RWPE1 (cell line): ENCODE results near the gene NFIB.
A peak's percentile ranks its signal among the peaks of the same experiment; 100 is the strongest.

ENCODE experiments used
- CTCF ChIA-PET: fragments of 350-600 bp; sonication (Branson Sonifier 250); formaldehyde crosslinking; extraction: SDS; loops from one replicate; lab custom pipeline; 2021; lab: Yijun Ruan, JAX
- POLR2A ChIA-PET: fragments of 400-600 bp; formaldehyde crosslinking; extraction: SDS; loops from one replicate; lab custom pipeline; 2020; ENCODE audit warnings: antibody characterized with exemption; ENCODE audit not compliant: low non-redundant PET; lab: Yijun Ruan, JAX
- DNase-seq: peaks from one replicate; pipeline ENCODE4 v3.0.0; 2012; ENCODE audit warnings: low spot score
- H3K27ac ChIP-seq: fragments of 450-650 bp; 2 replicates; pipeline ENCODE4 v1.5.1; 2017
- CTCF ChIP-seq: fragments of 450-650 bp; conservative IDR thresholded peaks from 2 replicates; pipeline ENCODE4 v1.5.1; 2017; ENCODE audit warnings: low read depth, mild to moderate bottlenecking

Gene NFIB

GRCh38 chr9:14327036-14327435 lies 13.1 kb upstream of the NFIB start:
- no peak for DNase-seq
- no peak for TF ChIP-seq CTCF
- ChIA-PET POLR2A (no interaction called here), CTCF (interaction anchor here (0.6 kb wide), 1 partner anchor 821 kb away, joined by 4 read pairs; no protein-coding TSS in a partner anchor)
- H3K27ac ChIP-seq, result no peak overlapping the region

GRCh38 chr9:14326264-14326826 lies 12.4 kb upstream of the NFIB start:
- POLR2A ChIA-PET, result no interaction called here
- no peak for TF ChIP-seq CTCF

GRCh38 chr9:14325147-14325546 lies 11.2 kb upstream of the NFIB start:
- ChIA-PET CTCF (no interaction called here), POLR2A (no interaction called here)
- no peak overlapping the region for H3K27ac ChIP-seq
- TF ChIP-seq CTCF, result no peak
- no peak for DNase-seq

More at GRCh38 chr9:14326264-14326826, 12.4 kb upstream of the NFIB start:
- no peak overlapping the region for H3K27ac ChIP-seq
- CTCF ChIA-PET, result interaction anchor here (0.6 kb wide), 1 partner anchor 821 kb away, joined by 4 read pairs; no protein-coding TSS in a partner anchor
- no peak for DNase-seq

GRCh38 chr9:14323985-14324650 lies 10.2 kb upstream of the NFIB start:
- POLR2A ChIA-PET, result interaction anchor here (0.6 kb wide), 1 partner anchor 67 kb away, joined by 3 read pairs; no protein-coding TSS in a partner anchor
- TF ChIP-seq CTCF, result no peak
- DNase-seq, result no peak
- CTCF ChIA-PET, result interaction anchor here (0.6 to 1.4 kb wide), 3 partner anchors 29 to 380 kb away, joined by 3 to 9 read pairs (median 4); no protein-coding TSS in a partner anchor
- H3K27ac ChIP-seq, result no peak overlapping the region

- DNase-seq, result no peak
- H3K27ac ChIP-seq, result peak overlapping the region; percentile 98
- TF ChIP-seq CTCF, result no peak
- POLR2A ChIA-PET, result interaction anchor here (0.6 kb wide), 2 partner anchors 25 to 66 kb away, joined by 3 read pairs; no protein-coding TSS in a partner anchor
- CTCF ChIA-PET, result interaction anchor here (0.6 to 1.4 kb wide), 3 partner anchors 30 to 379 kb away, joined by 3 to 9 read pairs (median 4); no protein-coding TSS in a partner anchor
Observed at GRCh38 chr9:14323083-14323971, 9.4 kb upstream of the NFIB start.
